IPS-11a (cell line): Measurements from ENCODE around the gene KCNJ3.

ENCODE experiments used
- H3K4me3 ChIP-seq: one replicate; pipeline ENCODE4 v1.5.1; 2013; ENCODE audit warnings: low read depth, low read length, control low read depth

KCNJ3 gene

GRCh38 chr2:154698296-154698720 is at the start of gene KCNJ3:
Gene KCNJ3 (plus strand): TSS chr2:154698695. CDS start chr2:154698776, 81 bp downstream.
- H3K4me3 ChIP-seq: peak within 1 kb of the TSS; percentile 50

DNA sequence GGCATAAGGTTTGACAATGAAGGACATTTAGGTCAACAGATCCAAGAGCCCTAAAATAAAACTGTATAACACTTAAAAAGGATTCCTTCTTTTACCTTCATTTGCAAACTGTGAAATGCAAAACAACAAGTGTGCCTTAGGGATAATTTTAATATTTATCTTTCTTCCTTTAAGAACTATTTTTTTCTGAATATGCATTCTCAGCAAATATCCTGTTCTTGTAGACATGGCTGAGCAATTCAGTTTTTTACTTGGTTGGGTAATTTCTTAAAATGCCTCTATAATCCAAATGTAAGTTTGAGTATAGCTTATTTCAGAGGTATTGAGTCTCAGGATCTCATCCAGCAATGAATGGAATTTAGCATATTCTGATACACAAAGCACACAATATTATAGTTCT is 43.0 kb upstream of the KCNJ3 start:
- no peak overlapping the region for H3K4me3 ChIP-seq

DNA sequence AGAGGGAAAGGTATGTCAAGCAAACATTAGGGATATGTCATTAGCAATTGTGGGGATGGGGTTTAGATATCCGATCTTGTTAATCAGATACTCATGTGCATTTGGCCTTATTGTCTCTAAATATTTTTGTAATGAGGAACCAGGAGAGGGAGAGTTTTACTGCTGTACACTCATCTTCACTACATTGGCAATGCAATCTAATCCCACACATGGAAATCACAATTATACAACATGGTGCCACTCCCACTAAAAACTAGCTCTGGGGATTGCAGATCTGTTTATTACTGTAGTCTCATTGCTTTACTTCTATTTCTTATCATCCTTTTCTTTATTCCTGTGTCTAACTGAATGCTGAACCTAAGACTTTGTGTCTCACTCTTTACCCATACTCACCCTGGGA is 39.6 kb upstream of the KCNJ3 start:
- no peak overlapping the region for H3K4me3 ChIP-seq

GRCh38 chr2:154664248-154664647 is 34.2 kb upstream of the KCNJ3 start:
- no peak overlapping the region for H3K4me3 ChIP-seq

GRCh38 chr2:154670083-154670482 is 28.4 kb upstream of the KCNJ3 start:
- H3K4me3 ChIP-seq: no peak overlapping the region

GRCh38 chr2:154673694-154674093 is 24.8 kb upstream of the KCNJ3 start:
- H3K4me3 ChIP-seq: no peak overlapping the region

DNA sequence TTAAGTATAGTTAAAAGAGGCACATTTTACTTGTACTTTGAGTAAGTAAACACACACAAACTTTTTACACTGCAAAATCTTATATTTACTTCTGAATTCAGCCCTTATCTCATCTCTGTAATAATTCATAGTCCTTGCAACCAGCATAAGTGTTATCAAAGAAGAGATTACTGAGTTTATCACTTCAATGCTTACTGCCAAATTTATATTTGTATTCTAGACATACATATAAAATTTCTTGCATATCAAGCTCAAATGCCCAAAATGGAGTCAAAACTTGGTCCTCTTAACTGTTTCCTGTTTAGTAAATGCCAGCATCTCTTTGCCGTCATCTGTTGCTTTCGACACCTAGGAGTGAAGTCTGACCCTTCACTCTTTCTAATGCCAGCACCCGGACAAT is 21.1 kb upstream of the KCNJ3 start:
- no peak overlapping the region for H3K4me3 ChIP-seq

GRCh38 chr2:154681741-154682140 is 16.8 kb upstream of the KCNJ3 start:
- H3K4me3 ChIP-seq: no peak overlapping the region

- no peak overlapping the region for H3K4me3 ChIP-seq
Observed at GRCh38 chr2:154686162-154686561, 12.3 kb upstream of the KCNJ3 start.

DNA sequence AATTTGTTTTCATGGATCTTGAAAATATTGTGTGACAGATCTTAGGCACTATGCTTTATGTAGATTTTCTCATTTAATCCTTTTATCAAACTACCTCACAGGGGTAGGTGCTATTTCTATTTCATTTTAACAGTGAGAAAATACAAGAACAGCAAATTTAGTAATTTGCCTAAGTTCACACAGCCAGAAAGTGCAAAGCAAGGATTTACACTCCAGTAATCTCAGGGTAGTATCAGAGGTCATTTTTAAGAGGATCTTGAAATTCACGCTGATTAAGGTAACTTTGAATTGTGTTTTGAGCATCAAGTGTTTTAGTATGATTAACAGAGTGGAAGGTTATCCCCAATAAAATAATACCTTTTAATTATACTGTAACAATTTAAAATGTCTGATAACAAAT is 10.1 kb upstream of the KCNJ3 start:
- no peak overlapping the region for H3K4me3 ChIP-seq

DNA sequence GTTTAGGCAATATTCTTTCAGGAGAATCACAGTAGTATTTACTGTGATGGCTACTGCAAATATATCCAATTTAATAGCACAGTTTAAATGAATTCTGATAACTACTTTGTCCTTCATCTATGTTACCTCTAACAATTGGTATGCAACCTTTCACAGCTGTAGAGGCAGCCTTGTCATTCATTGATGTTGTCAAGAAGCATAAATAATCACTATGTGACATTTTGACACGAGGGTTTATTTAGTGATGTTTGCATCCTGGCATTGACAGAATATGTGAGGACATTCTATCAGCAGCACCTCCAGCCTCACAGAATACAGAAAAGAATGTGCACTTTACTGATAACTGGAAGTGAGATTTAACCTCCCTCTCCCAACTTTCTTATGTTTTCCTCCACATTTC is 9.3 kb upstream of the KCNJ3 start:
- no peak overlapping the region for H3K4me3 ChIP-seq

DNA sequence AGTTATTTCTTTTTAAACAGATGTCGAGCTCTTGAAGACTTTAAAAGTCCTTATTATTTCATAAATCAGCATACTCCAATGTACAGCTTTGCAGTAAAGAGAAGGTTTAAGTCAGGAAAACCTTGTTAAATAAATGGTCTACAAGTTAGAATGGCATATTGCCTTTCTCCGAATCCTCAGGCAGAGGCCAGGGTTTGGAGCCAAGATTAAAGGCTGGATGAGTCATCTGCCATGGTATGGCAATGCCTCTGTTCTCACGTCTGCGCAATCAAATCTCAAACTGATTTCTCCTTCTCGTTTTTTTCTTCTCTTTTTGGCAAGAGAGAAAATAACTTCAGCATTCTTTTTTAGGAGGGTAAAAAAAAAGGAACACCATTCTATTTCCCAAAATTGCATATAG is 5.6 kb upstream of the KCNJ3 start:
- no peak overlapping the region for H3K4me3 ChIP-seq

GRCh38 chr2:154693741-154694340 is 4.7 kb upstream of the KCNJ3 start:
- H3K4me3 ChIP-seq: no peak overlapping the region

- H3K4me3 ChIP-seq: no peak overlapping the region
Observed at GRCh38 chr2:154694881-154695280, 3.6 kb upstream of the KCNJ3 start.

DNA sequence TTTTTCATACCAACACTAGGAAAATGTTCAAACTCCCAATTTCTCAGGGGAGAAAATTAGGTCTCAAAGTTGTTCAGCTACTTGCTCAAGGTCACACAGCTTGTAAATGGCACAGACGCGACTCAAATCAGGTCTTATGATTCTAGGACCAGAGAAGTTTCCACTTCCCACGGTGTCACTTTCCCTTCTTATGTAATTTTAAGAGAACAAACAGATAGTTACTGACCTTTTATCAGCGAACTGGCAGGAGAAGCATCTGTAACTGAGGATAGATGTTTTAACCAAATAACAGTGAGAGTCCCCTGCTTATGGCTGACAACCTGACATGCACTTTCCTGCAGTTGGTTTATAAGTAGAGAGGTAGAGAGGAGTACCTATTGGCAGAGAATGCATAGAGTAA is 2.1 kb upstream of the KCNJ3 start:
- H3K4me3 ChIP-seq: no peak overlapping the region

GRCh38 chr2:154696810-154697417 is 1.6 kb upstream of the KCNJ3 start:
- peak overlapping the region; percentile 50 for H3K4me3 ChIP-seq

DNA sequence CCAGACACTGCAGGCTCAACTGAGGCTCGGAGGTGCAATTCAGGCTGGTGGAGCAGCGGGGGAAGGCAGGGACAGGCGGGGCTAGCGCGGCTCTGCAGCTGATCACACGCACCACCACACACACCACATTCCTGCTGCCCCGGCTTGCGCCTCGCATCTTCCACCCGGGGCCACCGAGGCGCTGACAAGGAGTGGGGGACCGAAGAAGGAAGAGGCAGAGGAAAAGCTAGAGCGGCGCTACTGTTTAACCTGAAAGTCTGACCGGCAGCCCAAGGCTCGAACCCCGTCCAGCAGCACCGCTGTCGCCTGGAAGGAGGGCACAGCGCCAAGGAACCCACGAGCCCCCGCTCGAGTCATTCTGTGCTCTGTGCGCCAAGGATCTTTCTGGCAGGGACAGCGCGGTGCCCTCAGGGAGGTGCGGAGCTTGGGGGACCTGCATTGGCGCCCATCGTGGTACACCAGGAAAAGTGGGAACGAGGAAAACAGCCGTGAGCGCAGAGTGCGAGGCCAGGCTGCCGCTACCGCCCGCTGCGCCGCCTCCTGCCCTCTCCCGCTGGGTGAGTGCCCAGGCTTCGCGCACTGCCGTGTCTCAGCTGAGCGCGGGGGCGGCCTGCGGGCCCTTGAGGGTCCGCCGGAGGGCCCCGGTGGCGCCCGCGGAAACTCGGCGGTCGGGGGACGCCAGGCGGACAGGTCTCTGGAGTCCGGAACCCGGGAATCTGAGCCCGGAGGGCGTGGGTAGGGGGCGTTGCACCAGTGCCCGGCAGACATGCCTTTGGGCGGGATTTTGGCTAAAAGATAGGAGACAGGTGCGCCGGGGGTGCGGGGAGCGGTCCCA is 860 bp upstream of the KCNJ3 start:
- H3K4me3 ChIP-seq: peak overlapping the region; percentile 50

GRCh38 chr2:154698721-154699574 is 453 bp downstream of the KCNJ3 start:
- H3K4me3 ChIP-seq: peak overlapping the region; percentile 28

GRCh38 chr2:154699575-154699930 is 1.1 kb downstream of the KCNJ3 start:
- H3K4me3 ChIP-seq: no peak overlapping the region

GRCh38 chr2:154700136-154700535 is 1.6 kb downstream of the KCNJ3 start:
- no peak overlapping the region for H3K4me3 ChIP-seq

DNA sequence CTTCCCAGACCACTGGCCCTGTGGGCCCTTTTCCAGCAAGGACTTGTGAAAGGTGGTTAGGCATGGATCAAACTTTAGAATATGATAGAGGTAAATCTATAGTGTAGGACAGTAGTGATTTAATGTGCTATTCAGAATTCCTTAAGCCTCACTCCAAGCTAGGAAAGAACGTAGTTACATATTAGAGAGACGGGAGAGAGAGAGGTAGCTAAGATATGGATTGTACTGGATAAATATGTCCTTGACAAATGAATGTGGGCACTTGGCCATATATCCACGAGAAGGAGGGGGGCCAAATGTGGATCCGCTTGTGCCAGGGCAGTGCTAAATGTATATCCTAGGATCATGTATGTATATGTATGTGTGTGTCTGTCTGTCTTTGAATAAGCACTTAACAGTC is 6.5 kb downstream of the KCNJ3 start:
- no peak overlapping the region for H3K4me3 ChIP-seq
